K562 (cell line): ENCODE data around the gene SLC17A9. TPM values are rescaled to one million over a fixed set of nuclear protein-coding genes. Genes with fewer than 3 reads are reported as not detected.

Source experiments
- ARHGAP35 ChIP-seq: fragments of 450-650 bp; IDR thresholded peaks from 2 replicates; pipeline ENCODE4 v1.6.1; 2018; ENCODE audit not compliant: partially characterized antibody
- ASH1L ChIP-seq: fragments of 450-650 bp; IDR thresholded peaks from 2 replicates; pipeline ENCODE4 v1.6.1; 2018; ENCODE audit warnings: borderline replicate concordance, mild to moderate bottlenecking, low read depth; ENCODE audit not compliant: partially characterized antibody
- CHD2 ChIP-seq: IDR thresholded peaks from 2 replicates; pipeline ENCODE4 v1.6.1; 2011; ENCODE audit warnings: low read depth, low read length
- CSDE1 ChIP-seq, 2 experiments: fragments of 450-650 bp; IDR thresholded peaks; 2 replicates each; pipeline ENCODE4 v1.6.1; 2016; ENCODE audit warnings: mild to moderate bottlenecking in 1 of 2
- ELF4 ChIP-seq: fragments of 450-650 bp; formaldehyde crosslinking; IDR thresholded peaks from 2 replicates; pipeline ENCODE4 v1.4.0; 2022; ENCODE audit warnings: missing genetic modification characterization
- NR3C1 ChIP-seq: sonication (generic); formaldehyde crosslinking; IDR thresholded peaks from 2 replicates; pipeline ENCODE4 v1.8.1; 2022; ENCODE audit warnings: missing genetic modification reagents
- PHTF2 ChIP-seq: fragments of 250-450 bp; sonication (Bioruptor Pico); IDR thresholded peaks from 2 replicates; pipeline ENCODE4 v1.5.0; 2021; ENCODE audit warnings: mild to moderate bottlenecking
- PRMT5 ChIP-seq: sonication (generic); formaldehyde crosslinking; IDR thresholded peaks from 2 replicates; pipeline ENCODE4 v1.5.0; 2020; ENCODE audit warnings: missing genetic modification reagents
- SP2 ChIP-seq: IDR thresholded peaks from 2 replicates; pipeline ENCODE4 v1.6.1; 2011; ENCODE audit warnings: mild to moderate bottlenecking, low read depth, low read length, moderate library complexity; ENCODE audit not compliant: poor library complexity, severe bottlenecking; ENCODE audit errors: extremely low read depth
- TBL1XR1 ChIP-seq, 2 experiments: IDR thresholded peaks; 2 replicates each; pipeline ENCODE4 v1.6.1; 2012; ENCODE audit warnings: improper control_type of control experiment in 2 of 2, low read length in 2 of 2, mild to moderate bottlenecking in 1 of 2
- TCF3 ChIP-seq: sonication (generic); formaldehyde crosslinking; IDR thresholded peaks from 2 replicates; pipeline ENCODE4 v1.4.0; 2020; ENCODE audit warnings: mild to moderate bottlenecking, missing genetic modification reagents
- XRCC3 ChIP-seq: fragments of 450-650 bp; IDR thresholded peaks from 2 replicates; pipeline ENCODE4 v1.6.1; 2017; ENCODE audit warnings: mild to moderate bottlenecking, moderate library complexity
- ZNF263 ChIP-seq: sonication (generic); formaldehyde crosslinking; IDR thresholded peaks from 2 replicates; pipeline ENCODE4 v1.8.0; 2022; ENCODE audit warnings: mild to moderate bottlenecking, missing genetic modification reagents, borderline replicate concordance
- ZNF766 ChIP-seq: fragments of 200-800 bp; sonication (Bioruptor generic); conservative IDR thresholded peaks from 2 replicates; pipeline ENCODE4 v1.6.1; 2016; ENCODE audit warnings: missing genetic modification characterization, missing compliant biosample characterization
- polyA plus RNA-seq, 8 experiments: library from polyadenylated mRNA; depleted of rRNA in 4 of 8; stranded (reverse) in 5 of 8; unstranded in 3 of 8; fragments of >200 nt; fragmentation: Nextera tagmentation in 2 of 8; fragmentation: Illumina TruSeq in 1 of 8; extraction: Ambion mirVana in 2 of 8; extraction: Trizol in 1 of 8; gene quantifications; 2 replicates each; pipeline versions ENCODE4 v1.2.1 to v1.2.3, GENCODE V29; 2011 to 2014; ENCODE audit warnings: inconsistent platforms in 1 of 8, missing spikeins in 1 of 8
- total RNA-seq, 7 experiments: library from RNA; depleted of rRNA in 6 of 7; stranded (reverse); fragments of >200 nt in 6 of 7; fragmentation: Illumina TruSeq in 2 of 7; extraction: Trizol in 2 of 7; gene quantifications; 2 replicates each; pipeline versions ENCODE4 v1.2.1 to v1.2.3, GENCODE V29; 2011 to 2021; ENCODE audit warnings: low replicate concordance in 1 of 7
- TF ChIP-seq, protein P1 (sequence below): sonication (generic); formaldehyde crosslinking; IDR thresholded peaks from 2 replicates; pipeline ENCODE4 v1.8.0; 2022; ENCODE audit warnings: mild to moderate bottlenecking, missing genetic modification reagents
- TF ChIP-seq, protein P2 (sequence below): fragments of 250-450 bp; sonication (Bioruptor Pico); IDR thresholded peaks from 2 replicates; pipeline ENCODE4 v1.5.0; 2021
- TF ChIP-seq, protein P3 (sequence below), 2 experiments: fragments of 150-350 bp in 1 of 2; IDR thresholded peaks; 2 replicates each; pipeline ENCODE4 v1.6.1; 2012 to 2016; ENCODE audit warnings: low read depth in 2 of 2, low read length in 2 of 2, mild to moderate bottlenecking in 1 of 2, moderate library complexity in 1 of 2
- TF ChIP-seq, protein P4 (sequence below): sonication (generic); formaldehyde crosslinking; IDR thresholded peaks from 2 replicates; pipeline ENCODE4 v1.8.0; 2022; ENCODE audit warnings: missing genetic modification reagents, mild to moderate bottlenecking, moderate library complexity, borderline replicate concordance

SLC17A9 gene
- total and polyA plus RNA-seq, 9 of the 15 experiments (the other 6 are each of a cell fraction or from before 2014, with no cell fraction given): 0.04 to 0.31 TPM; not detected in 7

DNA sequence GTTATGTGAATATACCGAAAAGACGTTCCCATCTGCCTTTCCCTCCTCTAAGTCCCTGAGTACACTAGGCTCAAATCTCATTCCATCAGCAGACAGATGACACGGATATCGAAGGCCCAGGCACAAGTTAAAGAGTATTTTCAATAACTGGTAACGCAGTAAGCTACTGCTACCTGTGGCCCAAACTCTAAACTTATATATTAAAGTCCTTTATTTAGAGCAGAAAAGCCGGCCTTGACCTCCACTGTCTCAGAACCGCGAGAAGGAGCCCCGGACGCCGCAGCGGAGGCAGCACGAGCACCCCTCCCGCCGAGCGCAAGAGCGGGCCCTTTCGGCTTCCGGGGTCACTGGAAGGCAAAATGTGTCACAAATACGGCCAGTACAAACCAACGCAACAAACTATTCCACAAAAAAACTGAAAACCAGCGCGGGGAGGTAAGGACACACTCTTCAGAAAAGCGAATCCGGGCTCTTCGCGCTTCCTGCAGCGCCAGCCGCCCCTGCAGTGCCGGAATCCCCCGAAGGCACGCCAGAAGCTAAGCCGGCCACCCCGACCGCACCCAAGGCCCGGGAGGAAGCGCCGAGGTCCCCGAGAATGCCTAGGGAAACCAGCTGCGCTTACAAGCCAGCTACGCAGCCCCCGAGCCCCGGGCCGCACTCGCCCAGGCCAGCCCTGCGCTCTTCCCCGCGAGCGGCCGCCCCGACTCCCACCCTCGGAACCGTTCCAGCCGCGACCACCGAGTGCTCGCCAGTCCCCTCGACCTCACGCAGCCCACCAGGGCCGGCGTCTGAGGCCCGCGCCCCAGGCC is 26.9 kb upstream of the SLC17A9 start (continued):
- TF ChIP-seq, protein P1, sequence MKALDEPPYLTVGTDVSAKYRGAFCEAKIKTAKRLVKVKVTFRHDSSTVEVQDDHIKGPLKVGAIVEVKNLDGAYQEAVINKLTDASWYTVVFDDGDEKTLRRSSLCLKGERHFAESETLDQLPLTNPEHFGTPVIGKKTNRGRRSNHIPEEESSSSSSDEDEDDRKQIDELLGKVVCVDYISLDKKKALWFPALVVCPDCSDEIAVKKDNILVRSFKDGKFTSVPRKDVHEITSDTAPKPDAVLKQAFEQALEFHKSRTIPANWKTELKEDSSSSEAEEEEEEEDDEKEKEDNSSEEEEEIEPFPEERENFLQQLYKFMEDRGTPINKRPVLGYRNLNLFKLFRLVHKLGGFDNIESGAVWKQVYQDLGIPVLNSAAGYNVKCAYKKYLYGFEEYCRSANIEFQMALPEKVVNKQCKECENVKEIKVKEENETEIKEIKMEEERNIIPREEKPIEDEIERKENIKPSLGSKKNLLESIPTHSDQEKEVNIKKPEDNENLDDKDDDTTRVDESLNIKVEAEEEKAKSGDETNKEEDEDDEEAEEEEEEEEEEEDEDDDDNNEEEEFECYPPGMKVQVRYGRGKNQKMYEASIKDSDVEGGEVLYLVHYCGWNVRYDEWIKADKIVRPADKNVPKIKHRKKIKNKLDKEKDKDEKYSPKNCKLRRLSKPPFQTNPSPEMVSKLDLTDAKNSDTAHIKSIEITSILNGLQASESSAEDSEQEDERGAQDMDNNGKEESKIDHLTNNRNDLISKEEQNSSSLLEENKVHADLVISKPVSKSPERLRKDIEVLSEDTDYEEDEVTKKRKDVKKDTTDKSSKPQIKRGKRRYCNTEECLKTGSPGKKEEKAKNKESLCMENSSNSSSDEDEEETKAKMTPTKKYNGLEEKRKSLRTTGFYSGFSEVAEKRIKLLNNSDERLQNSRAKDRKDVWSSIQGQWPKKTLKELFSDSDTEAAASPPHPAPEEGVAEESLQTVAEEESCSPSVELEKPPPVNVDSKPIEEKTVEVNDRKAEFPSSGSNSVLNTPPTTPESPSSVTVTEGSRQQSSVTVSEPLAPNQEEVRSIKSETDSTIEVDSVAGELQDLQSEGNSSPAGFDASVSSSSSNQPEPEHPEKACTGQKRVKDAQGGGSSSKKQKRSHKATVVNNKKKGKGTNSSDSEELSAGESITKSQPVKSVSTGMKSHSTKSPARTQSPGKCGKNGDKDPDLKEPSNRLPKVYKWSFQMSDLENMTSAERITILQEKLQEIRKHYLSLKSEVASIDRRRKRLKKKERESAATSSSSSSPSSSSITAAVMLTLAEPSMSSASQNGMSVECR (CRISPR knock-in tag): no peak; the same call in 1 of the 2 replicates
- TF ChIP-seq ZNF263 (CRISPR knock-in tag): 0 out of 2 replicates have a peak, but pooled peaks have one; percentile 38
- no peak for TF ChIP-seq TBL1XR1 (IDR thresholded peaks at IDR 0.05; ENCODE audit: low read length in 2 of 2)
- no peak for TF ChIP-seq PRMT5 (CRISPR knock-in tag)
- no peak for TF ChIP-seq ASH1L
- 0 out of 2 replicates have a peak, but pooled peaks have one; percentile 21 for TF ChIP-seq NR3C1 (CRISPR knock-in tag)
- TF ChIP-seq ELF4: no peak
- TF ChIP-seq TCF3: no peak
- TF ChIP-seq CSDE1 (IDR thresholded peaks at IDR 0.05): no peak
- TF ChIP-seq, protein P2, sequence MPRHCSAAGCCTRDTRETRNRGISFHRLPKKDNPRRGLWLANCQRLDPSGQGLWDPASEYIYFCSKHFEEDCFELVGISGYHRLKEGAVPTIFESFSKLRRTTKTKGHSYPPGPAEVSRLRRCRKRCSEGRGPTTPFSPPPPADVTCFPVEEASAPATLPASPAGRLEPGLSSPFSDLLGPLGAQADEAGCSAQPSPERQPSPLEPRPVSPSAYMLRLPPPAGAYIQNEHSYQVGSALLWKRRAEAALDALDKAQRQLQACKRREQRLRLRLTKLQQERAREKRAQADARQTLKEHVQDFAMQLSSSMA: no peak
- TF ChIP-seq PHTF2 (CRISPR knock-in tag): no peak
- no peak for TF ChIP-seq ZNF766 (CRISPR knock-in tag)
- no peak for TF ChIP-seq XRCC3
- peak; percentile 16; the same call in 1 of the 2 replicates for TF ChIP-seq CHD2
- TF ChIP-seq, protein P3, sequence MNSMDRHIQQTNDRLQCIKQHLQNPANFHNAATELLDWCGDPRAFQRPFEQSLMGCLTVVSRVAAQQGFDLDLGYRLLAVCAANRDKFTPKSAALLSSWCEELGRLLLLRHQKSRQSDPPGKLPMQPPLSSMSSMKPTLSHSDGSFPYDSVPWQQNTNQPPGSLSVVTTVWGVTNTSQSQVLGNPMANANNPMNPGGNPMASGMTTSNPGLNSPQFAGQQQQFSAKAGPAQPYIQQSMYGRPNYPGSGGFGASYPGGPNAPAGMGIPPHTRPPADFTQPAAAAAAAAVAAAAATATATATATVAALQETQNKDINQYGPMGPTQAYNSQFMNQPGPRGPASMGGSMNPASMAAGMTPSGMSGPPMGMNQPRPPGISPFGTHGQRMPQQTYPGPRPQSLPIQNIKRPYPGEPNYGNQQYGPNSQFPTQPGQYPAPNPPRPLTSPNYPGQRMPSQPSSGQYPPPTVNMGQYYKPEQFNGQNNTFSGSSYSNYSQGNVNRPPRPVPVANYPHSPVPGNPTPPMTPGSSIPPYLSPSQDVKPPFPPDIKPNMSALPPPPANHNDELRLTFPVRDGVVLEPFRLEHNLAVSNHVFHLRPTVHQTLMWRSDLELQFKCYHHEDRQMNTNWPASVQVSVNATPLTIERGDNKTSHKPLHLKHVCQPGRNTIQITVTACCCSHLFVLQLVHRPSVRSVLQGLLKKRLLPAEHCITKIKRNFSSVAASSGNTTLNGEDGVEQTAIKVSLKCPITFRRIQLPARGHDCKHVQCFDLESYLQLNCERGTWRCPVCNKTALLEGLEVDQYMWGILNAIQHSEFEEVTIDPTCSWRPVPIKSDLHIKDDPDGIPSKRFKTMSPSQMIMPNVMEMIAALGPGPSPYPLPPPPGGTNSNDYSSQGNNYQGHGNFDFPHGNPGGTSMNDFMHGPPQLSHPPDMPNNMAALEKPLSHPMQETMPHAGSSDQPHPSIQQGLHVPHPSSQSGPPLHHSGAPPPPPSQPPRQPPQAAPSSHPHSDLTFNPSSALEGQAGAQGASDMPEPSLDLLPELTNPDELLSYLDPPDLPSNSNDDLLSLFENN (IDR thresholded peaks at IDR 0.05; ENCODE audit: low read depth in 2 of 2, low read length in 2 of 2): no peak
- TF ChIP-seq ARHGAP35: no peak
- TF ChIP-seq SP2: no peak
- TF ChIP-seq, protein P4, sequence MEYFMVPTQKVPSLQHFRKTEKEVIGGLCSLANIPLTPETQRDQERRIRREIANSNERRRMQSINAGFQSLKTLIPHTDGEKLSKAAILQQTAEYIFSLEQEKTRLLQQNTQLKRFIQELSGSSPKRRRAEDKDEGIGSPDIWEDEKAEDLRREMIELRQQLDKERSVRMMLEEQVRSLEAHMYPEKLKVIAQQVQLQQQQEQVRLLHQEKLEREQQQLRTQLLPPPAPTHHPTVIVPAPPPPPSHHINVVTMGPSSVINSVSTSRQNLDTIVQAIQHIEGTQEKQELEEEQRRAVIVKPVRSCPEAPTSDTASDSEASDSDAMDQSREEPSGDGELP (CRISPR knock-in tag): 0 out of 2 replicates have a peak, but pooled peaks have one; percentile 46
